K562 (cell line): ENCODE measurements around the gene CDC42EP5. TPM values are rescaled to one million over a fixed set of nuclear protein-coding genes. Genes with fewer than 3 reads are reported as not detected.

Experiments used
- CBFB ChIP-seq: sonication (generic); formaldehyde crosslinking; IDR thresholded peaks from 2 replicates; pipeline ENCODE4 v1.4.0; 2020; ENCODE audit warnings: mild to moderate bottlenecking, missing genetic modification reagents
- E2F4 ChIP-seq: sonication (generic); formaldehyde crosslinking; IDR thresholded peaks from 2 replicates; pipeline ENCODE4 v1.8.0; 2022; ENCODE audit warnings: mild to moderate bottlenecking, low read depth, missing genetic modification reagents
- EGR1 ChIP-seq: fragments of 450-650 bp; conservative IDR thresholded peaks from 2 replicates; pipeline ENCODE4 v1.6.1; 2017; ENCODE audit warnings: mild to moderate bottlenecking
- JUNB ChIP-seq: fragments of 450-650 bp; formaldehyde crosslinking; conservative IDR thresholded peaks from 2 replicates; pipeline ENCODE4 v1.4.0; 2020; ENCODE audit warnings: mild to moderate bottlenecking
- PHTF2 ChIP-seq: fragments of 250-450 bp; sonication (Bioruptor Pico); IDR thresholded peaks from 2 replicates; pipeline ENCODE4 v1.5.0; 2021; ENCODE audit warnings: mild to moderate bottlenecking
- RBM34 ChIP-seq: fragments of 200-400 bp; formaldehyde crosslinking; IDR thresholded peaks from 2 replicates; pipeline ENCODE4 v1.6.1; 2018; ENCODE audit warnings: low read length, borderline replicate concordance; ENCODE audit not compliant: insufficient read depth
- RERE ChIP-seq: sonication (generic); formaldehyde crosslinking; IDR thresholded peaks from 2 replicates; pipeline ENCODE4 v1.8.0; 2023; ENCODE audit warnings: missing genetic modification reagents, mild to moderate bottlenecking, borderline replicate concordance
- SMARCA5 ChIP-seq: fragments of 450-650 bp; IDR thresholded peaks from 2 replicates; pipeline ENCODE4 v1.6.1; 2016
- XRCC5 ChIP-seq: fragments of 200-400 bp; formaldehyde crosslinking; IDR thresholded peaks from 2 replicates; pipeline ENCODE4 v1.6.1; 2017; ENCODE audit warnings: low read depth, mild to moderate bottlenecking, low read length
- ZFP30 ChIP-seq: fragments of 250-450 bp; sonication (Bioruptor Pico); IDR thresholded peaks from 2 replicates; pipeline ENCODE4 v1.8.0; 2022; ENCODE audit warnings: moderate library complexity, mild to moderate bottlenecking, inconsistent platforms, borderline replicate concordance
- ZNF316 ChIP-seq: fragments of 450-650 bp; IDR thresholded peaks from 2 replicates; pipeline ENCODE4 v1.6.1; 2016
- polyA plus RNA-seq, 8 experiments: library from polyadenylated mRNA; depleted of rRNA in 4 of 8; stranded (reverse) in 5 of 8; unstranded in 3 of 8; fragments of >200 nt; fragmentation: Nextera tagmentation in 2 of 8; fragmentation: Illumina TruSeq in 1 of 8; extraction: Ambion mirVana in 2 of 8; extraction: Trizol in 1 of 8; gene quantifications; 2 replicates each; pipeline versions ENCODE4 v1.2.1 to v1.2.3, GENCODE V29; 2011 to 2014; ENCODE audit warnings: inconsistent platforms in 1 of 8, missing spikeins in 1 of 8
- total RNA-seq, 7 experiments: library from RNA; depleted of rRNA in 6 of 7; stranded (reverse); fragments of >200 nt in 6 of 7; fragmentation: Illumina TruSeq in 2 of 7; extraction: Trizol in 2 of 7; gene quantifications; 2 replicates each; pipeline versions ENCODE4 v1.2.1 to v1.2.3, GENCODE V29; 2011 to 2021; ENCODE audit warnings: low replicate concordance in 1 of 7
- TF ChIP-seq, protein P1 (sequence below): fragments of 200-600 bp; sonication (generic); IDR thresholded peaks from one replicate; pipeline ENCODE4 v1.6.1; 2012; ENCODE audit warnings: mild to moderate bottlenecking, low read depth, low read length, inconsistent platforms

Gene CDC42EP5
- total and polyA plus RNA-seq, 9 of the 15 experiments (the other 6 are each of a cell fraction or from before 2014, with no cell fraction given): 0.15 to 0.38 TPM; not detected in 7

DNA sequence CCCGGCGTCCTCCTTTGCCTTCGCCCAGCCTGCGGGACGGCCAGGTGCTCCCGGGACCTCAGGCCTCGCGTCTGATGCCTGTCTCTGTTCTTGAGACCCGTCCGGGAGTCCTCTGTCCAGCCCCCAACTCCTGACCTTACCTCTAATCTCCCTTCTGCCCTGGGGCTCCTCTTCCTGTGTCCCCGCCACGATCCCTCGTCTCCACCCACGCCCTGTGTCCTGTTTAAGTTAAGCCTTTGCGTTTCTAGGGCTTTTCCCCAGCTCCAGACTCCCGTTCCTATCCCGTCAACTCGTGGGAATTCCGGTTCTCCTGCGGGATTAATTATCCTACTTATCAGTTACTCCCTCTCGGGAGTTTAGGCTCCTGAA lies 23.4 kb downstream of the CDC42EP5 start (continued):
- no peak for TF ChIP-seq JUNB
- TF ChIP-seq E2F4 (CRISPR knock-in tag): no peak
- TF ChIP-seq RERE (CRISPR knock-in tag): no peak
- TF ChIP-seq CBFB (CRISPR knock-in tag): no peak
- TF ChIP-seq PHTF2: no peak
- no peak for TF ChIP-seq ZFP30 (CRISPR knock-in tag)
- TF ChIP-seq ZNF316: no peak
- TF ChIP-seq, protein P1, sequence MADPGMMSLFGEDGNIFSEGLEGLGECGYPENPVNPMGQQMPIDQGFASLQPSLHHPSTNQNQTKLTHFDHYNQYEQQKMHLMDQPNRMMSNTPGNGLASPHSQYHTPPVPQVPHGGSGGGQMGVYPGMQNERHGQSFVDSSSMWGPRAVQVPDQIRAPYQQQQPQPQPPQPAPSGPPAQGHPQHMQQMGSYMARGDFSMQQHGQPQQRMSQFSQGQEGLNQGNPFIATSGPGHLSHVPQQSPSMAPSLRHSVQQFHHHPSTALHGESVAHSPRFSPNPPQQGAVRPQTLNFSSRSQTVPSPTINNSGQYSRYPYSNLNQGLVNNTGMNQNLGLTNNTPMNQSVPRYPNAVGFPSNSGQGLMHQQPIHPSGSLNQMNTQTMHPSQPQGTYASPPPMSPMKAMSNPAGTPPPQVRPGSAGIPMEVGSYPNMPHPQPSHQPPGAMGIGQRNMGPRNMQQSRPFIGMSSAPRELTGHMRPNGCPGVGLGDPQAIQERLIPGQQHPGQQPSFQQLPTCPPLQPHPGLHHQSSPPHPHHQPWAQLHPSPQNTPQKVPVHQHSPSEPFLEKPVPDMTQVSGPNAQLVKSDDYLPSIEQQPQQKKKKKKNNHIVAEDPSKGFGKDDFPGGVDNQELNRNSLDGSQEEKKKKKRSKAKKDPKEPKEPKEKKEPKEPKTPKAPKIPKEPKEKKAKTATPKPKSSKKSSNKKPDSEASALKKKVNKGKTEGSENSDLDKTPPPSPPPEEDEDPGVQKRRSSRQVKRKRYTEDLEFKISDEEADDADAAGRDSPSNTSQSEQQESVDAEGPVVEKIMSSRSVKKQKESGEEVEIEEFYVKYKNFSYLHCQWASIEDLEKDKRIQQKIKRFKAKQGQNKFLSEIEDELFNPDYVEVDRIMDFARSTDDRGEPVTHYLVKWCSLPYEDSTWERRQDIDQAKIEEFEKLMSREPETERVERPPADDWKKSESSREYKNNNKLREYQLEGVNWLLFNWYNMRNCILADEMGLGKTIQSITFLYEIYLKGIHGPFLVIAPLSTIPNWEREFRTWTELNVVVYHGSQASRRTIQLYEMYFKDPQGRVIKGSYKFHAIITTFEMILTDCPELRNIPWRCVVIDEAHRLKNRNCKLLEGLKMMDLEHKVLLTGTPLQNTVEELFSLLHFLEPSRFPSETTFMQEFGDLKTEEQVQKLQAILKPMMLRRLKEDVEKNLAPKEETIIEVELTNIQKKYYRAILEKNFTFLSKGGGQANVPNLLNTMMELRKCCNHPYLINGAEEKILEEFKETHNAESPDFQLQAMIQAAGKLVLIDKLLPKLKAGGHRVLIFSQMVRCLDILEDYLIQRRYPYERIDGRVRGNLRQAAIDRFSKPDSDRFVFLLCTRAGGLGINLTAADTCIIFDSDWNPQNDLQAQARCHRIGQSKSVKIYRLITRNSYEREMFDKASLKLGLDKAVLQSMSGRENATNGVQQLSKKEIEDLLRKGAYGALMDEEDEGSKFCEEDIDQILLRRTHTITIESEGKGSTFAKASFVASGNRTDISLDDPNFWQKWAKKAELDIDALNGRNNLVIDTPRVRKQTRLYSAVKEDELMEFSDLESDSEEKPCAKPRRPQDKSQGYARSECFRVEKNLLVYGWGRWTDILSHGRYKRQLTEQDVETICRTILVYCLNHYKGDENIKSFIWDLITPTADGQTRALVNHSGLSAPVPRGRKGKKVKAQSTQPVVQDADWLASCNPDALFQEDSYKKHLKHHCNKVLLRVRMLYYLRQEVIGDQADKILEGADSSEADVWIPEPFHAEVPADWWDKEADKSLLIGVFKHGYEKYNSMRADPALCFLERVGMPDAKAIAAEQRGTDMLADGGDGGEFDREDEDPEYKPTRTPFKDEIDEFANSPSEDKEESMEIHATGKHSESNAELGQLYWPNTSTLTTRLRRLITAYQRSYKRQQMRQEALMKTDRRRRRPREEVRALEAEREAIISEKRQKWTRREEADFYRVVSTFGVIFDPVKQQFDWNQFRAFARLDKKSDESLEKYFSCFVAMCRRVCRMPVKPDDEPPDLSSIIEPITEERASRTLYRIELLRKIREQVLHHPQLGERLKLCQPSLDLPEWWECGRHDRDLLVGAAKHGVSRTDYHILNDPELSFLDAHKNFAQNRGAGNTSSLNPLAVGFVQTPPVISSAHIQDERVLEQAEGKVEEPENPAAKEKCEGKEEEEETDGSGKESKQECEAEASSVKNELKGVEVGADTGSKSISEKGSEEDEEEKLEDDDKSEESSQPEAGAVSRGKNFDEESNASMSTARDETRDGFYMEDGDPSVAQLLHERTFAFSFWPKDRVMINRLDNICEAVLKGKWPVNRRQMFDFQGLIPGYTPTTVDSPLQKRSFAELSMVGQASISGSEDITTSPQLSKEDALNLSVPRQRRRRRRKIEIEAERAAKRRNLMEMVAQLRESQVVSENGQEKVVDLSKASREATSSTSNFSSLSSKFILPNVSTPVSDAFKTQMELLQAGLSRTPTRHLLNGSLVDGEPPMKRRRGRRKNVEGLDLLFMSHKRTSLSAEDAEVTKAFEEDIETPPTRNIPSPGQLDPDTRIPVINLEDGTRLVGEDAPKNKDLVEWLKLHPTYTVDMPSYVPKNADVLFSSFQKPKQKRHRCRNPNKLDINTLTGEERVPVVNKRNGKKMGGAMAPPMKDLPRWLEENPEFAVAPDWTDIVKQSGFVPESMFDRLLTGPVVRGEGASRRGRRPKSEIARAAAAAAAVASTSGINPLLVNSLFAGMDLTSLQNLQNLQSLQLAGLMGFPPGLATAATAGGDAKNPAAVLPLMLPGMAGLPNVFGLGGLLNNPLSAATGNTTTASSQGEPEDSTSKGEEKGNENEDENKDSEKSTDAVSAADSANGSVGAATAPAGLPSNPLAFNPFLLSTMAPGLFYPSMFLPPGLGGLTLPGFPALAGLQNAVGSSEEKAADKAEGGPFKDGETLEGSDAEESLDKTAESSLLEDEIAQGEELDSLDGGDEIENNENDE: no peak
- TF ChIP-seq RBM34: no peak
- no peak for TF ChIP-seq SMARCA5
- TF ChIP-seq EGR1: peak; percentile 86
- TF ChIP-seq XRCC5: no peak
